NB4 (cell line): ENCODE measurements around the gene GPR179.

Experiments used
- POLR2A ChIP-seq: IDR thresholded peaks from 2 replicates; pipeline ENCODE4 v1.6.1; 2011; ENCODE audit warnings: mild to moderate bottlenecking; ENCODE audit not compliant: insufficient read length; ENCODE audit errors: extremely low read depth
- TF ChIP-seq, protein P1 (sequence below): IDR thresholded peaks from one replicate; pipeline ENCODE4 v1.5.1; 2012; ENCODE audit warnings: low read depth, low read length

DNA sequence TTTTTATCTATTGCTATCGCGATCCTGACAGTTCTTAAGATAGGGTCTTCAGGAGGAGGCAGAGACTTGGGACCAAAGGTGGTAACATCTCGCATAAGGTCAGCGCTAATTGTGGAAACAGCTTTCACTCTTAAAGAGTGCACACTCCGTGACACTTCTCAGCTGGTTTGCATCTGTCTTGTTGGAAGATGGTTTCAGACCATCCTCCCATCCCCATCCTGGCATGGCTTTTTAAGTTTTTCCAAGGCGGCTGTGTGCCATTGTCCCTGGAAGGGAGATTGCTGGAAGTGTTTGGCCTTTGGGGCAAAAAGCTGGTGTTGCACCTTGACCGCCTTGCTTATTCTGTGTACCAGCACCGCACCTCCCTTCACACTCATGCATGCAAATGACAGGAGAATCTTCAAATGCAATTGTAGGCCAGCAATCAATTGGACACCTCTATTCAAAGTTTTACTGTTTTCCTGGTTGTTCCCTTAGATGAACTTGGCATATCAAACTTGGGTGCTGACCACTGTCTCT, 9.4 kb upstream of the GPR179 start:
- no peak for TF ChIP-seq POLR2A
- TF ChIP-seq, protein P1, sequence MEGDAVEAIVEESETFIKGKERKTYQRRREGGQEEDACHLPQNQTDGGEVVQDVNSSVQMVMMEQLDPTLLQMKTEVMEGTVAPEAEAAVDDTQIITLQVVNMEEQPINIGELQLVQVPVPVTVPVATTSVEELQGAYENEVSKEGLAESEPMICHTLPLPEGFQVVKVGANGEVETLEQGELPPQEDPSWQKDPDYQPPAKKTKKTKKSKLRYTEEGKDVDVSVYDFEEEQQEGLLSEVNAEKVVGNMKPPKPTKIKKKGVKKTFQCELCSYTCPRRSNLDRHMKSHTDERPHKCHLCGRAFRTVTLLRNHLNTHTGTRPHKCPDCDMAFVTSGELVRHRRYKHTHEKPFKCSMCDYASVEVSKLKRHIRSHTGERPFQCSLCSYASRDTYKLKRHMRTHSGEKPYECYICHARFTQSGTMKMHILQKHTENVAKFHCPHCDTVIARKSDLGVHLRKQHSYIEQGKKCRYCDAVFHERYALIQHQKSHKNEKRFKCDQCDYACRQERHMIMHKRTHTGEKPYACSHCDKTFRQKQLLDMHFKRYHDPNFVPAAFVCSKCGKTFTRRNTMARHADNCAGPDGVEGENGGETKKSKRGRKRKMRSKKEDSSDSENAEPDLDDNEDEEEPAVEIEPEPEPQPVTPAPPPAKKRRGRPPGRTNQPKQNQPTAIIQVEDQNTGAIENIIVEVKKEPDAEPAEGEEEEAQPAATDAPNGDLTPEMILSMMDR: no peak
